GM23248 (cell line): ENCODE data around the gene MVP. TPM values are rescaled to one million over a fixed set of nuclear protein-coding genes. Genes with fewer than 3 reads are reported as not detected.

Source experiments
- DNase-seq: peaks from one replicate; pipeline ENCODE4 v3.0.0-alpha.2; 2015
- H2AFZ ChIP-seq: fragments of 200-600 bp; sonication (generic); 2 replicates; pipeline ENCODE4 v1.6.1; 2016; ENCODE audit warnings: antibody characterized with exemption
- H3F3A ChIP-seq: fragments of 200-600 bp; sonication (generic); 2 replicates; pipeline ENCODE4 v1.6.1; 2016; ENCODE audit warnings: mild to moderate bottlenecking, antibody characterized with exemption, mixed run types; ENCODE audit not compliant: insufficient read depth
- H3K27ac ChIP-seq: fragments of 200-600 bp; sonication (generic); 2 replicates; pipeline ENCODE4 v1.5.1; 2016; ENCODE audit warnings: mild to moderate bottlenecking
- H3K27me3 ChIP-seq: fragments of 200-600 bp; sonication (generic); replicated peaks from 2 replicates; pipeline ENCODE4 v1.6.1; 2016; ENCODE audit warnings: mild to moderate bottlenecking; ENCODE audit not compliant: insufficient read depth
- H3K36me3 ChIP-seq: fragments of 200-600 bp; sonication (generic); 2 replicates; pipeline ENCODE4 v1.6.1; 2016; ENCODE audit warnings: low read depth, mild to moderate bottlenecking
- H3K4me1 ChIP-seq: fragments of 200-600 bp; sonication (generic); 2 replicates; pipeline ENCODE4 v1.6.1; 2016; ENCODE audit warnings: mild to moderate bottlenecking; ENCODE audit not compliant: insufficient read depth
- H3K4me2 ChIP-seq: fragments of 200-600 bp; sonication (generic); one replicate; pipeline ENCODE4 v1.6.1; 2016; ENCODE audit warnings: mild to moderate bottlenecking; ENCODE audit not compliant: unreplicated experiment
- H3K4me3 ChIP-seq: fragments of 200-600 bp; sonication (generic); 2 replicates; pipeline ENCODE4 v1.5.1; 2016; ENCODE audit warnings: mild to moderate bottlenecking
- H3K79me2 ChIP-seq: fragments of 200-600 bp; sonication (generic); 2 replicates; pipeline ENCODE4 v1.6.1; 2016; ENCODE audit warnings: mild to moderate bottlenecking; ENCODE audit not compliant: insufficient read depth
- H3K9ac ChIP-seq: fragments of 200-600 bp; sonication (generic); 2 replicates; pipeline ENCODE4 v1.6.1; 2016; ENCODE audit warnings: mild to moderate bottlenecking
- H3K9me2 ChIP-seq: fragments of 200-600 bp; sonication (generic); 2 replicates; pipeline ENCODE4 v1.6.1; 2016; ENCODE audit warnings: mixed run types, mild to moderate bottlenecking, moderate library complexity; ENCODE audit not compliant: insufficient read depth
- H3K9me3 ChIP-seq: fragments of 200-600 bp; sonication (generic); one replicate; pipeline ENCODE4 v1.6.1; 2017; ENCODE audit warnings: low read depth
- H4K20me1 ChIP-seq: fragments of 200-600 bp; sonication (generic); 2 replicates; pipeline ENCODE4 v1.6.0; 2016; ENCODE audit not compliant: insufficient read depth
- EZH2 ChIP-seq: fragments of 200-600 bp; sonication (generic); IDR thresholded peaks from 2 replicates; pipeline ENCODE4 v1.6.1; 2018; ENCODE audit warnings: antibody characterized with exemption, mild to moderate bottlenecking; ENCODE audit not compliant: insufficient read depth, poor library complexity, severe bottlenecking
- EZH2phosphoT487 ChIP-seq: fragments of 200-600 bp; sonication (generic); IDR thresholded peaks from 2 replicates; pipeline ENCODE4 v1.6.1; 2018; ENCODE audit warnings: antibody characterized with exemption, moderate library complexity, mild to moderate bottlenecking, low read depth; ENCODE audit not compliant: insufficient read depth
- WGBS, 2 experiments: methylation state at CpG; one replicate each; pipeline ENCODE4 v1.1.6; 2015 to 2017; ENCODE audit warnings: low lambda C conversion rate in 2 of 2, low coverage in 1 of 2; ENCODE audit errors: missing lambda C conversion rate in 2 of 2; 5-methylcytosine and 5-hydroxymethylcytosine counted together
- in situ Hi-C: fragments of 300-500 bp; cut with MboI; formaldehyde crosslinking; loops from 2 replicates; pipeline ENCODE4 v1.15.0; 2020
- polyA plus RNA-seq: library from polyadenylated mRNA; unstranded; fragments of >200 nt; fragmentation: Nextera tagmentation; extraction: Ambion mirVana; gene quantifications from 2 replicates; pipeline ENCODE4 v1.2.1, GENCODE V29; 2016
- total RNA-seq: library from RNA; depleted of rRNA; stranded (reverse); fragments of >200 nt; shearing (Covaris generic); gene quantifications from 2 replicates; pipeline ENCODE4 v1.2.3, GENCODE V29; 2014

Gene MVP
- total and polyA plus RNA-seq, 2 experiments from 2014 or later, result 230 to 272 TPM

- H3K4me2 ChIP-seq, result peak overlapping the region; percentile 5
- H3K9me2 ChIP-seq, result no peaks in the 10 kb centered on the region
- WGBS, 2 experiments, result 72 to 89% methylated on average over 21 to 27 of the region's 31 CpGs
- H3F3A ChIP-seq, result peaks cover 24% of the 10 kb centered on the region
- peaks cover 27% of the 10 kb centered on the region for H3K4me1 ChIP-seq
- no peaks in the 10 kb centered on the region for H3K36me3 ChIP-seq
- H3K9ac ChIP-seq, result peak overlapping the region; percentile 86
- H4K20me1 ChIP-seq, result no peaks in the 10 kb centered on the region
- no peak for DNase-seq
- TF ChIP-seq EZH2phosphoT487 (no peak), EZH2 (no peak)
- H2AFZ ChIP-seq, result no peak overlapping the region
- H3K79me2 ChIP-seq, result peaks cover 22% of the 10 kb centered on the region
- H3K4me3 ChIP-seq, result peak overlapping the region; percentile 80
- H3K9me3 ChIP-seq, result no peaks in the 10 kb centered on the region
- in situ Hi-C loops, result no loop called here
- H3K27me3 ChIP-seq, result no peaks in the 10 kb centered on the region
- 0 out of 2 replicates have a peak overlapping the region, but pooled peaks have one; percentile 74 for H3K27ac ChIP-seq
Measured at GRCh38 chr16:29809031-29809747, 11.1 kb upstream of the MVP start.

- H3K4me1 ChIP-seq, result peaks cover 26% of the 10 kb centered on the region
- in situ Hi-C loops, result loop anchor here (10.0 kb wide), 1 partner anchor 205 kb away; the partner anchor contains the start of gene DOC2A
- peaks cover 20% of the 10 kb centered on the region; the same call in 1 of the 2 replicates for H3F3A ChIP-seq
- 0 out of 2 replicates have a peak overlapping the region, but pooled peaks have one; percentile 77 for H3K4me3 ChIP-seq
- peak overlapping the region; percentile 74 for H3K27ac ChIP-seq
- TF ChIP-seq EZH2 (no peak), EZH2phosphoT487 (no peak)
- H3K36me3 ChIP-seq, result no peaks in the 10 kb centered on the region
- H2AFZ ChIP-seq, result no peak overlapping the region
- no peaks in the 10 kb centered on the region for H3K27me3 ChIP-seq
- H3K9me3 ChIP-seq, result no peaks in the 10 kb centered on the region
- DNase-seq, result peak; percentile 54
- H3K4me2 ChIP-seq, result no peak overlapping the region
- H3K9me2 ChIP-seq, result no peaks in the 10 kb centered on the region
- peaks cover 22% of the 10 kb centered on the region for H3K79me2 ChIP-seq
- 72 to 79% methylated on average over 20 to 23 of the region's 23 CpGs for WGBS, 2 experiments
- no peaks in the 10 kb centered on the region for H4K20me1 ChIP-seq
- H3K9ac ChIP-seq, result peak overlapping the region; percentile 86
Measured at GRCh38 chr16:29809850-29810698, 10.2 kb upstream of the MVP start.

GRCh38 chr16:29810699-29811169 is 9.5 kb upstream of the MVP start:
- Histone ChIP-seq H3K4me2 (peak overlapping the region; percentile 89), H4K20me1 (no peaks in the 10 kb centered on the region), H3K9ac (peak overlapping the region; percentile 71), H3K4me1 (peaks cover 29% of the 10 kb centered on the region), H3K4me3 (peak overlapping the region; percentile 77), H3K9me2 (no peaks in the 10 kb centered on the region), H3K79me2 (peaks cover 22% of the 10 kb centered on the region), H3K9me3 (no peaks in the 10 kb centered on the region), H3K27me3 (no peaks in the 10 kb centered on the region), H3K36me3 (no peaks in the 10 kb centered on the region), H3K27ac (peak overlapping the region; percentile 74), H2AFZ (no peak overlapping the region), H3F3A (peaks cover 20% of the 10 kb centered on the region; the same call in 1 of the 2 replicates)
- no peak for DNase-seq
- WGBS, 2 experiments, result 22 to 25% methylated on average over 9 of the region's 9 CpGs
- in situ Hi-C loops, result loop anchor here (10.0 kb wide), 1 partner anchor 204 kb away; the partner anchor contains the start of gene DOC2A
- no peak for TF ChIP-seq EZH2
- TF ChIP-seq EZH2phosphoT487, result no peak
